Stimulated activated memory B cell treated with anti-CD40 and anti-IgM and Interleukin-4, amounts not matched to agents 10 μg/mL and 1 μg/mL and 100 μg/mL, for 72 hours (primary cell): ENCODE measurements around the gene NR1I3.

Experiments
- ATAC-seq: fragments of 150-1000 bp; cut with Tn5 transposase; 2 replicates; pipeline ENCODE4 v1.10.0; 2021
- H3K27ac Mint-ChIP-seq: one replicate; pipeline ENCODE4 v1.8.0; 2022; ENCODE audit warnings: mild to moderate bottlenecking, mixed read lengths
- H3K27me3 Mint-ChIP-seq: one replicate; pipeline ENCODE4 v1.8.0; 2022; ENCODE audit warnings: mixed read lengths
- H3K36me3 Mint-ChIP-seq: one replicate; pipeline ENCODE4 v1.8.0; 2022; ENCODE audit warnings: mixed read lengths
- H3K4me1 Mint-ChIP-seq: one replicate; pipeline ENCODE4 v1.8.0; 2022; ENCODE audit warnings: mixed read lengths
- H3K4me3 Mint-ChIP-seq: one replicate; pipeline ENCODE4 v1.8.0; 2022; ENCODE audit warnings: mild to moderate bottlenecking, moderate library complexity, mixed read lengths
- H3K9me3 Mint-ChIP-seq: one replicate; pipeline ENCODE4 v1.8.0; 2022; ENCODE audit warnings: mixed read lengths

The NR1I3 gene

DNA sequence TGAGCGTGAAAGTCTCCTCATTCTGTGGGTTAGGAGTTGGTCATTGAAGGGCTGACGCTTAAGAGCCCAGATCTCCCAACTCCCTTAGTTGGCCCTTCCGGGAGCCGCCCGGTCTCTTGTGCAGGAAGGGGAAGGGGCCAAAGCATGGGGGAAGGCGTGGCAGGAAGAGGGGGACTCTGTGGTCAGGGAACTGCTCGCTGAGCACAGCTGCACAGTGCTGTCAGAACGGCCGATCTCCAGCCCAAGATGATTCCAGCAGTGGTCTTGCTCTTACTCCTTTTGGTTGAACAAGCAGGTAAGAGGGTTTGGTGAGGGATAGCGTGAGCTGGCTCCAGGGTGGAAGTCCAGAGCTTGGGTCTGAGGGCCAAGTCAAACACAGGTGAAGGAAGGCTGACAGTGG is 22.9 kb downstream of the NR1I3 start, which contains the start of gene FCER1G:
Gene FCER1G (plus strand): TSS at position 220 of the 400 bp plus-strand sequence. CDS start 27 bp downstream, at position 247.
- peaks cover 11% of the 10 kb centered on the region for H3K27me3 Mint-ChIP-seq
- no peak for ATAC-seq
- peaks cover 28% of the 10 kb centered on the region for H3K4me1 Mint-ChIP-seq
- H3K9me3 Mint-ChIP-seq: no peaks in the 10 kb centered on the region
- no peak within 1 kb of the TSS for H3K4me3 Mint-ChIP-seq
- no peak within 1 kb of the TSS for H3K27ac Mint-ChIP-seq
- peaks cover 49% of the 10 kb centered on the region for H3K36me3 Mint-ChIP-seq

DNA sequence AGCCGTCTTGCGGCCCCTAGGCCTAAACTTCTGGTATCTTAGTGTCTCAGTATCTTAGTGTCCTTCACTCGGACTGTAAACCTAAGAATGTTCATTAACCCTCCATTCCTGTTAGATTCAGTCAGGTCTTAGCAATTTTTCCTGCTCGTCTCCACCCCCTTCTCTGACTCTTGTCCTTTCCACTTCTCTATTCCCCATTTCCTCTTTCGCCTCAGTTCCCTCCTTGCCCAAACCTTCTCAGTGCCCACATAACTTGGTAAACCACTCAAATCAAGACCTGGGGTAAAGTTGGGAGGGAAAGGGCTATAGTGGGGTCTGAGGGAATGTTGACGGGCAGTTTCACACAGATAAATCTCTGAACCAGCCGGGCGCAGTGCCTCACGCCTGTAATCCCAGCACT is 23.6 kb downstream of the NR1I3 start:
- peaks cover 11% of the 10 kb centered on the region for H3K27me3 Mint-ChIP-seq
- H3K9me3 Mint-ChIP-seq: no peaks in the 10 kb centered on the region
- peaks cover 35% of the 10 kb centered on the region for H3K4me1 Mint-ChIP-seq
- no peak overlapping the region for H3K27ac Mint-ChIP-seq
- ATAC-seq: no peak
- H3K36me3 Mint-ChIP-seq: peaks cover 56% of the 10 kb centered on the region
- H3K4me3 Mint-ChIP-seq: no peak overlapping the region

DNA sequence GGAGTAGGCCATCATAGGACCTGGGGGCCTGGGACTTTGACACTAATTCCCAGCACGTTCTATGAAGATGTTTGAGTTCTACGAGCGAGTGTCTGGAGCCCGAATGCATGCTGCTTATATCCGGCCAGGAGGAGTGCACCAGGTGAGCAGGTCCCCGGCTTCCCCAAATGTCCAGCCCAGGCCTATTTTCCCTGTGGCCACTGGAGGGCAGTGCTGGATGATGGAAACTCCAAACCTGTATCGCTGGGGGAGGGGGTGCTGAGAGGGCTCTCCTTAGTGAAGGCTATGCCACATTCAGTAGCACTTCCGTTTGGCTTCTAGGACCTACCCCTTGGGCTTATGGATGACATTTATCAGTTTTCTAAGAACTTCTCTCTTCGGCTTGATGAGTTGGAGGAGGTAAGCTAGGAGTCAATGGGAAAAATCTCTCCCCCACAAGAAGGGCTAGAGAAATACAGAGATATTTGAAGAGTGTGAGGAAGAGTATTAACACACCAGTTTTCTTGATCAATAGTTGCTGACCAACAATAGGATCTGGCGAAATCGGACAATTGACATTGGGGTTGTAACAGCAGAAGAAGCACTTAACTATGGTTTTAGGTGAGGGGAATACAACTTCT is 28.1 kb downstream of the NR1I3 start:
- peak; percentile 80 for ATAC-seq
- no peak overlapping the region for H3K4me3 Mint-ChIP-seq
- H3K27me3 Mint-ChIP-seq: no peaks in the 10 kb centered on the region
- no peaks in the 10 kb centered on the region for H3K9me3 Mint-ChIP-seq
- no peak overlapping the region for H3K27ac Mint-ChIP-seq
- peaks cover 79% of the 10 kb centered on the region for H3K36me3 Mint-ChIP-seq
- H3K4me1 Mint-ChIP-seq: peaks cover 22% of the 10 kb centered on the region

DNA sequence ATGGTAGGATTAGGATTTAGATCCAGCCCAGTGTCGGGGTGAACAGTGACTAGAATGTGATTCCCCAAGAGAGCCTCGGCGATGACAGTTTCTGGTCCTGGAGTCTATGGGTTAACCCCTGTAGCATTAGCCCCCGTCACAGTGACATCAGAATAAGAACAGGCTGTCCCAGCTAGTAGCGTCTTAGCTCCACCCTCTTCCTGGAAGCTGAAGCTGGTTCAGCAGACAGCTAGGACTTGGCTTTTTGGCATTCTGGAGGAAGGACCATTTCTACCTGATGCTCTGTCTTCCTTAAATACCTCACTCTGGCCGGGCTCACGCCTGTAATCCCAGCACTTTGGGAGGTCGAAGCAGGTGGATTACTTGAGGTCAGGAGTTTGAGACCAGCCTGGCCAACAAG is 30.8 kb downstream of the NR1I3 start:
- no peak overlapping the region for H3K27ac Mint-ChIP-seq
- no peaks in the 10 kb centered on the region for H3K27me3 Mint-ChIP-seq
- ATAC-seq: no peak
- no peak overlapping the region for H3K4me3 Mint-ChIP-seq
- no peaks in the 10 kb centered on the region for H3K9me3 Mint-ChIP-seq
- peaks cover 36% of the 10 kb centered on the region for H3K4me1 Mint-ChIP-seq
- peaks cover 64% of the 10 kb centered on the region for H3K36me3 Mint-ChIP-seq

DNA sequence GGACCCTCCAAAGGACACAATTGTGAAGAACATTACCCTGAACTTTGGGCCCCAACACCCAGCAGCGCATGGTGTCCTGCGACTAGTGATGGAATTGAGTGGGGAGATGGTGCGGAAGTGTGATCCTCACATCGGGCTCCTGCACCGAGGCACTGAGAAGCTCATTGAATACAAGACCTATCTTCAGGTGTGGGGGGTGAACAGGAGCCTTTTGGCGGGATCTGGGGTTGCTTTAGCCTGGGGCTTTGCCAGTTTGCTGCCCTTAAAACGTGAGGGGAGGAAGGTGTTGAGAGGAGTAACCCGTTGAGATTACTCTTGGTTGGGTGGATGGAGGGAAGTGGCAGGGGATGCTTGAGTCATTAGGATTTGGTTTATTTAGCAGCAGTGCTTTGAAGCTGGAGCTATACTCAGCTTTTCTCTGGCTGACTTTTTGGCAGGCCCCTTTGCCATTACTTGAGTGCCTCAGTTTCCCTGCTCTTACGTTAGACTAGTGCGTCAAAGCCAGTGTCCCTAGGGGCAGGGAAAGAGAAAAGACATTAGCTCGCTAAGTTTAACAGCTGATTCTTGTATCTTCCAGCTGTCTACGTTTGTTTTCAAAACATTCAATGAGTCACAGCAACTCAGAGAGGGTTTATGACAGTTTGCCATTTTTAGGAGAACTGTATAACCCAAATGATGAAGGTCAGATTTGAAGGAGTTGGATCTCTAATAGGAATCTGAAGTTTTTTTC is 31.4 kb downstream of the NR1I3 start:
- ATAC-seq: no peak
- peaks cover 58% of the 10 kb centered on the region for H3K36me3 Mint-ChIP-seq
- peaks cover 40% of the 10 kb centered on the region for H3K4me1 Mint-ChIP-seq
- H3K27me3 Mint-ChIP-seq: no peaks in the 10 kb centered on the region
- no peak overlapping the region for H3K4me3 Mint-ChIP-seq
- H3K9me3 Mint-ChIP-seq: no peaks in the 10 kb centered on the region
- H3K27ac Mint-ChIP-seq: no peak overlapping the region

DNA sequence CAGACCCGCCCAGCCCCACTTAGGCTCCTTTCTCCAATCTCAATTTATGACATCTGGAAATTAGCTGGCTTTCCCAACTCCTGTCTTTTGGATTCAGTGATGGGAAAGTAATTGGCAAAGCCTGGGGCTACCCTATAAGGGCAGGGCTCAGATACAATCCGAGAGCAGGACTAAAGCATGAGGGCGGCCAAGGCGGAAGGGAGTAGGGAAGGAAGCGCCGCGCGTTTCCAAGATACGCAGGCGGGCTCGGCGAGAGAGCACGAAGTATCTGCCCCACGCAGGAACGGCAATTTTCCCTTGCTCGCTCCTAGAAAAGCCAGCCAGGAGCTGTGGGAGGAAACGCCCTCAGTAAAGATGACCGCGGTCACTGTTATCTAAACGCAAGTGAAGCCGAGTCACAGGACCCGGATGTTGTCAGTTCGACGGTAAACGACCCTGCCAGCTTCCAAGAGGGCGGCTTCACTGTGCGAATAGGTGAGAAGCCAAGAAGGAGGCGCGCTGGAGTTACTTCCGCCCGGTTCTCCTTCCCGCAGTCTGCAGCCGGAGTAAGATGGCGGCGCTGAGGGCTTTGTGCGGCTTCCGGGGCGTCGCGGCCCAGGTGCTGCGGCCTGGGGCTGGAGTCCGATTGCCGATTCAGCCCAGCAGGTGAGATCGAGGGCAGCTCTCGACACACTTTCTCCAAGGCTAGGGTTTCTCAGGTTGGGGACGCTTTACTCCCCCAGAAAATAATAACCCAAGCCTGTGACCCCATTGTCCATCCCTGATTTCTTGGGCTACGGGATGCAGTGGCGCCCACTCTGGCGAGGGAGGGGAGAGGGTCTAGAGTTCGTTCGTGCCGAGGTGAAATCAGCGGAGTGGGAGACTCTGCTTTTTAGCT is 35.9 kb downstream of the NR1I3 start, which contains the start of gene NDUFS2:
Gene NDUFS2 (plus strand): TSS at position 532 of the 877 bp plus-strand sequence. CDS start 19 bp downstream, at position 551.
- peak; percentile 99 for ATAC-seq
- peak within 1 kb of the TSS; percentile 95 for H3K4me3 Mint-ChIP-seq
- H3K27ac Mint-ChIP-seq: peak within 1 kb of the TSS; percentile 96
- no peaks in the 10 kb centered on the region for H3K9me3 Mint-ChIP-seq
- no peaks in the 10 kb centered on the region for H3K27me3 Mint-ChIP-seq
- H3K4me1 Mint-ChIP-seq: peaks cover 37% of the 10 kb centered on the region
- peaks cover 26% of the 10 kb centered on the region for H3K36me3 Mint-ChIP-seq

DNA sequence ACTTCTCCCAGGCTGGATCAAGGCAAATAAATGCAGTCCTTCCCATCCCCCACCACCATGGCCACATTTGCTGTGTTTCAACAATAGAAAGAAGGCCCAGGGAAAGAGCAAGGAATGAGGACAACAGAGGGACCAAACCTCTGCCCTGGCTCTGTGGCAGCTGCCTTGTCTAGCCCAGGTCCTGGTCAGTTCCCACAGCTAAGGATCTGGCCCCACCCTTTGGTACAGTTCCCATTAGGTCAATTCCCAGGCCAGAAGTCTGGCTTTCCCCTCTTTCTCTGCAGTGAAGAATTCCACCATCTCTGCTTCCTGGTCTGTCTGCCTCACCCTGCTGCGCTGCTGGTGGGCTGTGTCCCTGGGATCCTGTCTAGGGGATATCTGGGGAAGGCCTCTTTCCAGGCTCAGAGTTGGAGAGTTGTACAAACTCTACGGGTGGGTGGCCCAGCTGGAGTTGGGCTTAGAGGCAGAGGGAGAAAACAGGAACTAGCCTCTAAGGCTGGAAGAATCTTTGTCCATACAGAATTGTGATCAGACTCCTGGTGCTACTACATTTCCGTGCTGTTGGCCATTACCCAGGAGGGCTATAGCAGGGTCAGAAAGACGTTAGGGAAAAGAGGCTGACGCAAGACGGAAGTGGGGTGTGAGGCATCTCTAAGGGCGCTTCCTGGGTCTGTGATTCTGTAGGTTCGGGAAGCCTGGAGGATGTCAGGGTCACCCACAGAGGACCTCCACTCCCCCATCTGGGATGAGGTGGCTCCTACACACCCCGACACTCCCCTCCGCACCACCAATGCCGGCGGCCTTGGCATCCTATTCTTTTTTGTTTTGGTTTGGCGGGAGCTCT is 36.8 kb downstream of the NR1I3 start:
- no peak for ATAC-seq

DNA sequence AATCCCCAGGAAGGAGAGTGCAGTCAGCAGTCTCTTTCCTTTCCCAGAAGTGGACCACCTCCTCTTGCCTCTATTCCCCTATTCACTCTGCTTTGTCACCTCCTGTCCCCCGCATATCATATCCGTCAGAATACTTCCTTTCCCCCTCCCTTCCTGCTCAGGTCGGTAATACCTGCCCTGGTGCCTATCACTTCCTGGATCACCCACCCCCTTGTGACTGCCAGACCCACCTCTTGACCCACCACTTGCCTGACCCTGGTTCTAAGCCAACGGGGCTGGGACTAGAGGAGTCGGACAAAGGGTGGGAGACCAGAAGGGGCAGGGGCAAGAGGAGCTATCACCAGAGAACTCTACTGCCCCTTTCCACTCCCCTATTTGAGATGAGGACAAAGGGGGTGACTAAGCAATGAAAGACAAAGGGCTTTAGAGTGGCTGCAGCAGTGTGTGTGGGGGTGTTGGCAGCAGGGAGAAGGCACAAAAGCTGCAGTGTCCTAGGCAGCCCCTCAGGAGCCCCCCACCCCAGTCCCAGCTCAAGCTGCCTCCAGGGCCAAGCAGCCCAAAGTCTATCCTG is 37.5 kb downstream of the NR1I3 start:
- no peaks in the 10 kb centered on the region for H3K9me3 Mint-ChIP-seq
- H3K4me3 Mint-ChIP-seq: no peak overlapping the region
- no peak for ATAC-seq
- peak overlapping the region; percentile 96 for H3K27ac Mint-ChIP-seq
- H3K4me1 Mint-ChIP-seq: peaks cover 38% of the 10 kb centered on the region
- H3K27me3 Mint-ChIP-seq: no peaks in the 10 kb centered on the region
- H3K36me3 Mint-ChIP-seq: peaks cover 15% of the 10 kb centered on the region

More for the DNA sequence above, 36.8 kb downstream of the NR1I3 start:
- Mint-ChIP-seq H3K27me3 (no peaks in the 10 kb centered on the region), H3K36me3 (peaks cover 20% of the 10 kb centered on the region), H3K4me3 (peak overlapping the region; percentile 95), H3K4me1 (peaks cover 34% of the 10 kb centered on the region), H3K27ac (peak overlapping the region; percentile 96), H3K9me3 (no peaks in the 10 kb centered on the region)

DNA sequence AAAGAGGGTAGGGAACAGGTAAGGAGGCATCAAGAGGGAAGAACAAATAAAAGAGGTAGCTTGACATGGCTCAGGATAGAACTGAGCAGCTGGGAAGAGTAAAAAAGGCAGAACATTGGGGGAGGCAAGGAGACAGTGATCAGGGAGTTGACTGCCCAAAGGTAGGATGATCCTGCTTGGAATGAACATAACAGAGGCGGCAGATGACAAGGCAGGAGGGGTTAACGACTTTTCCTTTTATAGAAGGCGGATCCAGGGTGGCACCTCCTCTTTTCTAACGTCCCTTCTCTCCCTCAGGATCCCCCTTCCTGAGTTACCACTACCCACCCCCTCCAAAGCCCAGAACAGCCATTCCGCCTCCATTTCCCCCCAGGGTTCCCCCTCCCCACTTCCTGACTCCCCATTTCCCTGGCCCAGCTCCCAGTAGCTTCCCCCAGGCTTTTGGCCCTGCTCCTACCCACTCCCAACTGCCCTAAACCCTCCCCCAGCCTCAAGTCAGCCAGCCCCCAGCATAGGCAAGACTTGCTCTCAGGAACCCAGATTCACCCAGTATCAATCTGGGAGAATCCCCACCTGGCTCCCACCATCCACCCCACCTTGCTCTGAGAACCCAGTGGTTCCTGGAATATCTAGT is 38.4 kb downstream of the NR1I3 start:
- Mint-ChIP-seq H3K27ac (peak overlapping the region; percentile 96), H3K4me1 (peaks cover 41% of the 10 kb centered on the region), H3K27me3 (no peaks in the 10 kb centered on the region), H3K4me3 (no peak overlapping the region), H3K36me3 (peaks cover 8% of the 10 kb centered on the region), H3K9me3 (no peaks in the 10 kb centered on the region)
- no peak for ATAC-seq

DNA sequence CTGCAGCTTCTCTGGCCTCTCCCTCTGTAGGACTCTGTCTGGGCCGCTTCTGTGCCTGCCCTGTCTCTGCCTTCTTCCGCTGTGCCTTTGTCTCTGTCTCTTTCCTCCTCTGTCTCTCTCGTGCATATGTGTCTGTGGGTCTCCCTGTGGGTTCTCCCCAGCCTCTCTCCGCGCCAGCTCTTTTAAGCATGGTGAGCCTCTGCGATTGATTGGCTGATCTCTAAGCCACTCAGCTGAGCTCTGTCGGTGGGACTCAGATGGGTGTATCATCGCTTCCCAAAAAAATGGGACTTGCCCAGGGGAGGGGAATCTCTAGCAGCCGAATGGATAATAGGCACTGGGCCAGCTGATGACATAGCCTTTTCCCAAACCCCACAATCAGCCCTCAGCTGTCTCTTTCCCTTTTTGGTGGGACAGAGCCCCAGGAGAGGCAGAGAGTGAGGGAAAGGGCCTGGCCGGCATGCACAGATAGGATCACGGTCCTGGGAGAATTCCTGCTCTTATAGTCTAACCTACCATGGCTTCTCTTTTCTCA is 39.0 kb downstream of the NR1I3 start, which contains the start of gene ADAMTS4:
Gene ADAMTS4 (minus strand): TSS at position 158 of the 535 bp plus-strand sequence. CDS start 427 bp downstream, outside the sequence.
- no peak for ATAC-seq
- Mint-ChIP-seq H3K36me3 (peaks cover 2% of the 10 kb centered on the region), H3K4me1 (peaks cover 36% of the 10 kb centered on the region), H3K27ac (peak within 1 kb of the TSS; percentile 96), H3K9me3 (no peaks in the 10 kb centered on the region), H3K27me3 (no peaks in the 10 kb centered on the region), H3K4me3 (no peak within 1 kb of the TSS)

DNA sequence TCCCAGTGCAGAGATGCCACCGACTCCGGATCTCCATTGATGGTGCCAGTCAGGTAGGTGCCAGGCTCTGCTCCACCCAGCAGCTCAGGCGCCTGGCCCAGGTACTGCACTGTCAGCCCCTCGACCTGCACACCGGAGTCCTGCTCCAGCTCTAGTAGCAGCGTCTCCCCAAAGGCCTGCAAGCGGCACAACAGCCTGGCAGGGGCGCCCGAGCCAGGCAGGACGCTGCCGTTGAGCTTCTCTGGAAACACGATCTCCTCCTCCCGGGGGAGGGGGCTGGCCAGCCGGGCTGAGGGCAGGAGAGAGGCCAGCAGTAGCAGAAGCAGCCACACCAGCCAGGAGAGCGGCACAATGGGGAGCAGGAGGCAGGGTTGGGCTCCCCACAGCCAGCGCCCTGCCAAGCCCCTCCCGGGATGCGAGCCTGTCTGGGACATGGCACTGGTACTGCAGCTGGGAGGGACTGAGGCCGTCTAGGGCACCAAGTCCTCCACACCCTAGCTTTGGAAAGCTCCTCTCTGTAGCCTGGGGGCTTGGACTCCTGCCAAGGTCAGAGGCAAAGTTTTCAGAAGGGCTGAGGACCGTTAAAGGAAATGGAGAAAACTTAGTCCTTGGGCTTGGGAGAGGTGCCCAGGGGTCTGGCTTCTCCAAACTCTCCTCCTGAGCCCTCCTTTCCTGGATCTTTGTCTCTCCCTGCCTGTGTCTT is 39.7 kb downstream of the NR1I3 start:
- Mint-ChIP-seq H3K27me3 (no peaks in the 10 kb centered on the region), H3K4me1 (peaks cover 30% of the 10 kb centered on the region), H3K4me3 (no peak overlapping the region), H3K9me3 (no peaks in the 10 kb centered on the region), H3K36me3 (no peaks in the 10 kb centered on the region), H3K27ac (no peak overlapping the region)
- no peak for ATAC-seq

DNA sequence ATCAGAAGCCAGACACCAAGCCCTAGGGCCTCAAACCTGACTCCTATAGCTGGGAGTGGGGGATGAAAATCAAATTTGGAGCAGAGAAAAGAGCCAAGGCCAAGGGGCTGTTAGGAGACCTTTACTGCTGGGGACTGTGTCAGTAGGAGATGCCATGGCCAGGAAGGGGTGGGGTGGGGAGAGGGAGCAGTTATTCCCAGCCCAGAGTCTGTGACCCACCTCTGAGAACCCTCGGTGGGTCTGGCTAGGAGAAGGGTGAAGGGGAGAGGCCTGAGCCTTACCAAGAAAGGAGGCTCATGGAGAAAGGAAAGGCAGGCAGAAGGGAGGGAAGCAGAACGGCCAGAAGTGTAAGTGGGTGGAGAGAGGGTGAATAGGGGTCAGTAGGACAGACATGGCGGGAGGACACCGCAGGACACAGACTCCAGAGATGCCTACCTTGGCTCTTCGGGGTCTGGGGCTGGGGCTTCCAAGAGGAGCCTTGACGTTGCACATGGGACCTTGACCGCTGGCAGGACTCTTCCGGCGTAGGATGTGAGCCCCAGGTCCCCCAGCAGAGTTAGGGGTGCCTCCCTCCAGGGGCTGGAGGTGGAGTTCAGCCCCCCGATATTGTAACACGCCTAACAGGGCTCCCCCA is 40.3 kb downstream of the NR1I3 start:
- Mint-ChIP-seq H3K4me1 (peaks cover 36% of the 10 kb centered on the region), H3K27ac (no peak overlapping the region), H3K9me3 (no peaks in the 10 kb centered on the region), H3K4me3 (no peak overlapping the region), H3K36me3 (no peaks in the 10 kb centered on the region), H3K27me3 (no peaks in the 10 kb centered on the region)
- ATAC-seq: no peak
